Renal cortex interstitium (tissue), 11 donors: Measurements from ENCODE around the gene TMEM41A. TPM values are rescaled to one million over a fixed set of nuclear protein-coding genes. Genes with fewer than 3 reads are reported as not detected.

ENCODE experiments used
- DNase-seq, 11 donors: peaks; one replicate each; pipeline ENCODE4 v3.0.0-alpha.2; 2013; ENCODE audit warnings: low read depth in 9 of 11, low spot score in 4 of 11; ENCODE audit errors: extremely low read depth in 1 of 11
- polyA plus RNA-seq, 3 donors: library from polyadenylated mRNA; unstranded; fragments of 120-200 nt; gene quantifications; one replicate each; pipeline ENCODE4 v1.2.1, GENCODE V29; 2013; ENCODE audit not compliant: insufficient read length in 3 of 3

TMEM41A gene
- polyA plus RNA-seq, 3 donors, result 27.9 to 31.5 (median 30.6) TPM

DNA sequence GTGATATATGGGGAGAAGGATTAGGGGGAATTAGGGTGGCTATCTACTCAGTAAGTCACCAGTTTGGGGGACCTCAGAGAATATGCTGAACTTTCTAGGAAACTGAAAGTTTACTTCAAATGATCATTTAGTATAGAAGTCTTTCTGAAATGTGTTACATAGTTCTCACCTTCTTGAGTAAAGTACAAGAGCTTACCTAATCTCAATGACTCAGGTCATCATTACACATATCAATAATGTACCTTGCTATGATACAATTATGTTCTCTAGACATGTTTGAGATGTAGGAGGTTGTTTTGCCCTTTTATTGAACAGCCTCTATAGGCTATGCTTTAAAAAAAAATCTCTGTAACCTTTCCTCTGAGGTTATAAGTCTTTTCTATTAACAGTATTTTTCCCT lies 50.7 kb downstream of the TMEM41A start:
- DNase-seq, result no peak

DNA sequence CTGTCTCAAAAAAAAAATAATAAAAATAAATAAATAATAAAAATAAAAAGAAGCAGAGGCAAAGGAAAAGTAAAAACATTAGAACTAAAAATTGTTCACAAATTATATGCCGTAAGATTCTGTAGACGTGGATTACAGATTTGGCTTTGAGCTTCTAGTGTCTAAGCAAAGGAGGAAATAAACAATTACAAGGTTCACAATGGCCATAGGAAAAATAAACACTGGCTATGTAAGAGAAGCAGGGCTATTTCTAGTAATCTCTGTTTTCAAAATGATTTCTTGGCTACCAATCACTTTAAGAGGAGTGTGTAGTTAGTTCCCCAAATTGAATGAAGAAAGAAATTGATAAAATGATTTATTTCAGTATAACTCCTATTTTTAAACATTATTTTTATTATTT lies 54.5 kb downstream of the TMEM41A start:
- DNase-seq, result no peak

DNA sequence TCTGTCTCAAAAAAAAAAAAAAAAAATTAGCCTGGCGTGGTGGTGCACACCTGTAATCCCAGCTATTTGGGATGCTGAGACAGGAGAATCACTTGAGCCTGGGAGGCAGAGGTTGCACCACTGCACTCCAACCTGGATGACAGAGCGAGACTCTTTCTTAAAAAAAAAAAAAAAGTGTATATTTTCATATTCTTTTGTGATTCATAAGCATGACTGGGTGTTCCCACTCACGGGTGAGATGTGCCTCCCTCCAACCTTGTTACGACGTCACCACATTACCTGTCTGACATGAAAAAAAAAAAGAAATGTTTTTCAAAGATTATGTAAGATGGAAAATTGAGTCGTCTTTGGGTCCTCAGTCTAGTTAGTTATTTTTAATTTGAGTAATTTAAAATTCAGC lies 56.8 kb downstream of the TMEM41A start:
- no peak for DNase-seq

DNA sequence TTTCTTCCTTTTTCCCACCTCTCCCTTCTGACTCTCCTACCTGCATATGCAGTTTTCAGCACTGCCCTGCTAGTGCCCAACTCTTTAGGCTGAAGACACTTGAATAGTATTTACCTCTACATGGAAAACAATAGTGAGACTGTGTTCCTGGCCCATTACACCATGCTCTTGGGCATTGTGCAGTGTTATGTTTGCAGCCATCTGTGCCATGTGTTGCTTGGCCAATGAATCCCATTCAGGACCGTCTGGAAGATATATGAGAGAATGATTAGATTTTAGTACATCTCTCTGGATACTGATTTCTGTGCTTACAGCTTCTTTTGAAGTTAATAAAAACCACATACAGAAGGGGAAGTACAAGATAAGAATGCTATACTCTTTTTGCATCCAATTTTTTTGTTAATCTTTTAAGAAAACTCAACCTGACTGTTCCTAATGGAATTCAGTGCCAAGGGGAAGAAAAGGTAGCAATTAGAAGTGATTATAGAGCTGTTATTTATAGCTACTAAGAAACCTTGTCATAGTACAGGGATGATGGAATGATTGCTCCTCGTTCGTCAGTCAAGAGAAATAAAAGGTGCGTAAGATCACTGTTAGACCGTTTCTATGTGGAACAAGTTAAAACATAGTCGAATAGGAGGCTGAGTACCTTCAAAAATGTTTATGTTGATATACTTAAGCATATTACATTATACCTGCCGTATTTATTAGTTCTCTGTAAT lies 58.9 kb downstream of the TMEM41A start:
- no peak for DNase-seq

Other genes with a start within 250 kb of the TMEM41A start
- gene EHHADH, start 245.0 kb downstream of the TMEM41A start, polyA plus RNA-seq, result 10 to 100 TPM; 26.3 to 31.7 (median 30.9) TPM
- gene MAP3K13, start 135.9 kb downstream of the TMEM41A start, polyA plus RNA-seq, result 10 to 100 TPM; 45.8 to 68.2 (median 47.5) TPM
- 1 to 10 TPM; 1.1 to 2.7 (median 2.0) TPM for gene LIPH, start 53.6 kb upstream of the TMEM41A start, polyA plus RNA-seq
- gene SENP2, start 87.3 kb upstream of the TMEM41A start, polyA plus RNA-seq, result 10 to 100 TPM; 43.9 to 48.6 (median 48.1) TPM